ES-I3 (cell line): Measurements from ENCODE around the gene CERS5.

Experiments
- H3K36me3 ChIP-seq: 2 replicates; pipeline ENCODE4 v1.6.1; 2013; ENCODE audit warnings: mild to moderate bottlenecking, low read length, control low read depth, moderate library complexity; ENCODE audit not compliant: insufficient read depth
- H3K4me1 ChIP-seq: 2 replicates; pipeline ENCODE4 v1.6.1; 2013; ENCODE audit warnings: mild to moderate bottlenecking, control low read depth, low read length; ENCODE audit not compliant: insufficient read depth
- H3K9ac ChIP-seq: 2 replicates; pipeline ENCODE4 v1.6.1; 2013; ENCODE audit warnings: low read depth, mild to moderate bottlenecking, low read length, moderate library complexity
- H3K9me3 ChIP-seq: 2 replicates; pipeline ENCODE4 v1.6.1; 2013; ENCODE audit warnings: mild to moderate bottlenecking, low read length, moderate library complexity; ENCODE audit not compliant: control insufficient read depth, insufficient read depth

CERS5 gene

DNA sequence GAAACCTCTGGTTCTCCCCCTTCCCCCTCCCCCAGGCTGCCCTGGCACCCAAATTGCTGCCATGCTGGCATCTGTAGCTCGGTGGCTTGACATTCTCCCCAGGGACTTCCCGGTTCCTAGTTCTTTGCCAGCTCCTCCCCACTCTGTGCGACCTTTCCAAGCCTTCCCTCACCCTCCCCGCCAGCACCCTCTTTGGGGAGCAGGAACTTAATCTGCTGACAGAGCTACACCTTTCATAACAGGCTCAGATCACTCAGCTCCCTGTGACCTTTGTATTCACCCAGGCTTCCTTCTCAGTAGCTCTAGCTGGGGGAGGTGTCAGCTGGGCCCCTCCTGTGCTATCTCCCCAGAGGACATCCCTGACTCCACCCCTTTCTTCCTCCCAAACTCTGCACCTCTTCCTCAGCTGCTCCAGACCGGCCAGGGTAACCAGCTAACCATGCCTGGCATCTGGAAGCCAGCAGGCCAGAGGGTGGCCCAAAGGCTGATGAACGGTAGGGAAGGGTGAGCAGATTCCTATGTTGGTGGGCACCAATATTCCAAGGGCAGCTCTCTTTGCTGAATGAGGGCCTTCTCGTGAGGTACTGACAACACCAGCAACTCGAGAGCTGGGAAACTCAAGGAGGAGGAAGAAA is 56.9 kb downstream of the CERS5 start:
- Histone ChIP-seq H3K9ac (no peak overlapping the region), H3K4me1 (peaks cover 10% of the 10 kb centered on the region; the same call in 1 of the 2 replicates), H3K9me3 (no peaks in the 10 kb centered on the region), H3K36me3 (no peaks in the 10 kb centered on the region)

DNA sequence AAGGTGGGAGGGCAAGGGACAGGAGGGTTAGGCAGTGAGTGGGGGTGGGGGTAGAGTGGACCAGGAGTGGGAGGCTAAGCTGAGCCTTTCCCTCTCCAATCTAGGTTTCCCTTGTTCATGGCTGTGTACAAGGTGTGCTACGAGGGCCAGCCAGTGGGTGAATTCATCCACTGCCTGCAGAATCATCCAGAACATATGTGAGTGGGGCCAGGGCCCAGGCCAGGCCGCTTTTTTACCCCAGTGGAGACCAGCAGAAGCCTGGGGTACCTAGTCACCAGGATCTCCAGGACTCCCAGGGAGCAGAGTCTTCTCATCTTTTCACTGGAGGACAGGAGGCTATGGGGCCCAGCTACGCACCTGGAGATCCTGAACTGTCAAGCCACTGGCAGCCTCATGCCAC is 57.9 kb downstream of the CERS5 start:
- no peak overlapping the region for H3K9ac ChIP-seq
- H3K36me3 ChIP-seq: no peaks in the 10 kb centered on the region
- H3K4me1 ChIP-seq: peaks cover 10% of the 10 kb centered on the region; the same call in 1 of the 2 replicates
- H3K9me3 ChIP-seq: no peaks in the 10 kb centered on the region

DNA sequence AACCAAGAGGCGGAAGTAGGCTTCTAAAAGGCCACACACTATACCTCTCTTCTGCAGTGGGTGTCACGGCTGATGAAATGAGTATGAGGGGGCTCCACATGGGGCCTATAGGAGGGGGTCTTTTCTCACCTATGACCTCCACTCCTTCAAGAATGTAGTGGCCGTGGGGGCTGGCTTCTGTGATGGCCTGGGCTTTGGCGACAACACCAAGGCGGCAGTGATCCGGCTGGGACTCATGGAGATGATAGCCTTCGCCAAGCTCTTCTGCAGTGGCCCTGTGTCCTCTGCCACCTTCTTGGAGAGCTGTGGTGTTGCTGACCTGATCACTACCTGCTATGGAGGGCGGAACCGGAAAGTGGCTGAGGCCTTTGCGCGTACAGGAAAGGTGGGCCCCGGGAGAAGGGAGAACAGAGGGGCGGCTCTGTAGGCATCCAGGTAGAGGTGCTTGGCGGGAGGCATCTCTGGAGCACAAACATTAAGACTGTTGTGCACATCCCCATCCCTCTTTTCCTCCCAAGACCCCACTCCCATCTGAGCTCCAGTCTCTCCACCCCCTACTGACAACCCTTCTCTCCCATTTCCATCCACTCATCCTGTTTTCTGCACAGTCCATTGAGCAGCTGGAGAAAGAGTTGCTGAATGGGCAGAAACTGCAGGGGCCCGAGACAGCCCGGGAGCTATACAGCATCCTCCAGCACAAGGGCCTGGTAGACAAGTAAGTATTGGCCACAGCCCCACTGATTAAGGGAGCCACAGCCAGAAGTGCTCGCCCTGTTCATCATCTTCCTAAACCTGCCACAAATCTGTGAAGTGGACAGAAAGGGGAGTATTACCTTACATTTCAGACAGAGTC is 59.5 kb downstream of the CERS5 start:
- no peaks in the 10 kb centered on the region for H3K9me3 ChIP-seq
- H3K36me3 ChIP-seq: no peaks in the 10 kb centered on the region
- no peak overlapping the region for H3K9ac ChIP-seq
- peaks cover 17% of the 10 kb centered on the region for H3K4me1 ChIP-seq

DNA sequence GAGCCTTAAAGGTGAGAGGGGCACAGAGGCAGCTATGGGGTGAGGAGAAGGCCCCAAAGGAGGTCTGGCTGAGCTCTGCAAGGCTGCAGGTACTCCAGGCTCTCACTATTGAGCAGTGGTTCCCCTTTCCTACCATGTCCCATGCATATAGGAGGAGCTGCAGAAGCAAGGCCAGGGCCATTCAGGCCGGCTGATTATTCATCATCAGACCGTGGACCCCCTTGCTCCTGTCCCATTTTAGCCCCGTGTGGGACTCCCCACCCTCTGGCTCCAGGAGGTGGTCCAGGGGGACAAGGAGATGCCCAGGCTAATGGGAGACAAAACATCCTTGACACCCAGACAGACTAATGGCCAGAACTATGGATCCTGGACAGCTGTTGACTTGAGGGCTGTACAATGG is 60.3 kb downstream of the CERS5 start:
- no peaks in the 10 kb centered on the region for H3K36me3 ChIP-seq
- no peaks in the 10 kb centered on the region for H3K9me3 ChIP-seq
- no peak overlapping the region for H3K9ac ChIP-seq
- peaks cover 20% of the 10 kb centered on the region for H3K4me1 ChIP-seq

GRCh38 chr12:50105913-50106450 is 61.2 kb downstream of the CERS5 start:
- H3K9me3 ChIP-seq: no peaks in the 10 kb centered on the region
- no peaks in the 10 kb centered on the region for H3K36me3 ChIP-seq
- no peak overlapping the region for H3K9ac ChIP-seq
- H3K4me1 ChIP-seq: peaks cover 23% of the 10 kb centered on the region

DNA sequence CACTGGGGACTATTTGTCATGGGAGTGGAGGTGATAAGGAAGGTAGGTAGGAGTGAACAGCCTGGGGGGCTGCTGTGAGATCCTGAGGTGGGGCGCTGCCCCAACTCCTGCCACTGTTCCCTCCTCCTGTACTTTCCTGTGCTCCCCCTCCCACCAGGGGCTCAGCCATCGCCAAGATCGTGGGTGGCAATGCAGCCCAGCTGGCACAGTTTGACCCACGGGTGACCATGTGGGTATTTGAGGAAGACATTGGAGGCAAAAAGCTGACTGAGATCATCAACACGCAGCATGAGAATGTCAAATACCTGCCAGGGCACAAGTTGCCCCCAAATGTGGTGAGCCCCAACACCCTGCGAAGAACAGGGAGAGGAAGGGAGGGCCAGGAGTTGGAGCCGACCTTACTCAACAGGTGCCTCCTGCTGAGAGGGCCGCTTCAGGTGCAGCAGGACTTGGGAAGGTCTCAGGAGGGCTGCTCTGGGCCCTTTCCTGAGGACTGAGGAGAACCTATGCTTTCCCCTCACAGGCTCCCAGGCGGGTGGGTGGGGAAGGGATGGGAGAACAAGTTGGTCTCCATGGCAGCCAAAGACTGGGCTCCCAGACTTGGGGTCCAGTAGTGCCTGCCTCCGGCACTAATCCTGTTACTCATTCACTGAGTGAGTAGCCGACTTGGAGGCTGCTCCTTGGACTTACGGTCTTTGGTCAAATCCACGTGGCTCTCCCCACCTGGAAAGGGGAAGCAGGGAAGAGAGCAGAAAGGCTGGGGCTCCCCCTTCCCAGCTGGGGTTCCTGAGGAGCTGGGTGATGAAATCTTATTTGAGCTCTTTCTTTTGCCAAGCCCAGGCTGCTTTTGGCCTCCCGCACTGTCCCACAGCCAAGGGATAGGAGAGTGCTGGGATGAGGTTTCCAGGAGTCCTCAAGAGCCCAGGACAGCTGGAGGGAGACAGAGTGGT is 62.5 kb downstream of the CERS5 start:
- H3K9me3 ChIP-seq: no peaks in the 10 kb centered on the region
- H3K4me1 ChIP-seq: peaks cover 13% of the 10 kb centered on the region
- no peak overlapping the region for H3K9ac ChIP-seq
- H3K36me3 ChIP-seq: no peaks in the 10 kb centered on the region; the same call in 1 of the 2 replicates

DNA sequence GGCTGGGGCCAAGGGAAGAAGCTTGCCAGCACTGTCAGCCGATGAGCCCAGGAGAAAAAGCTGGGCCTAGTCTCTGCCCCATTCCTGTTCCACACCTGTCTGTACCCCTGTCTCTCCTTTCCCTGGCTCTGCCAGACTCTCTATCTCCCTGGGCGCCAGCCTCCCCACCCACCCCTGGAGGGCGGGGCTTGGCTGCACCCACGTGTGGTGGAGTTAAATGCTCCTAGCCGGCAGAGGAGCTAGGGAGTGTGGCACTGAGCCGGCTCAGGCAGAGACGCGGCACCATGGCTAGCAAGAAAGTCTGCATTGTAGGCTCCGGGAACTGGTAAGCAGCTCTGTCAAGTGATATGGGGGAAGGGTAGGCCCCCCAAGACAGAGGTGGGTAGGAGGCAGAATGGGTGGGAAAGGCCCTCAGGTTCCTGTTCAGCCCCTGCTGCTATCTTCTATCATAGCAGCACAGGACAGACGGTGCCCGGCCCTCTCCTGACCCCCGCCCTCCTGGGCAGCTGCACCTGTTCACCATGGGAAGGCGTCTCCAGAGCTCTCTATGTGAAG is 63.3 kb downstream of the CERS5 start, which contains the start of gene GPD1:
Gene GPD1, plus strand, starts transcription at position 242 of the 555 bp plus-strand sequence. Its CDS starts 43 bp downstream, at position 285.
- Histone ChIP-seq H3K36me3 (peaks cover 7% of the 10 kb centered on the region), H3K9me3 (no peaks in the 10 kb centered on the region), H3K9ac (no peak within 1 kb of the TSS), H3K4me1 (peaks cover 12% of the 10 kb centered on the region)

DNA sequence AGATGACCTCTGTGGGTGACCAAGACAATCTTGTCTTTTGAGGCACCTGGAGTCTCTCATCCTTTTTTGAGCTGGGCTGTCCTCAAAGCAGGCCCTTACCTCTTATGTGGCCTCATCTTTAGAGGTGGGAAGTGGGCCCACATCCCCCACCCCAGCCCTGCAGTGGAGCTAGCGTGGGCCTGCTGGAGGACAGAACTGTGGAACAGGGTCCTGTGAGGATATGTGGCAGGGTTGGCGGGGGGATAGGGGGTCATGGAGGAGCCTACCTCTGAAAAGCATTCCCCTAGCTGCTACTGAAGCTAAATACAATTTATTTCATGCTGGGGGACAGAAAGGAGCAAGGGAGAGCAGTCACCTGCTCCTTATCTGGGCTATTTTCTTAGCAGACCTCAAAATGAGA is 63.8 kb downstream of the CERS5 start:
- Histone ChIP-seq H3K9me3 (no peaks in the 10 kb centered on the region), H3K4me1 (peaks cover 12% of the 10 kb centered on the region), H3K36me3 (peaks cover 12% of the 10 kb centered on the region), H3K9ac (no peak overlapping the region)

DNA sequence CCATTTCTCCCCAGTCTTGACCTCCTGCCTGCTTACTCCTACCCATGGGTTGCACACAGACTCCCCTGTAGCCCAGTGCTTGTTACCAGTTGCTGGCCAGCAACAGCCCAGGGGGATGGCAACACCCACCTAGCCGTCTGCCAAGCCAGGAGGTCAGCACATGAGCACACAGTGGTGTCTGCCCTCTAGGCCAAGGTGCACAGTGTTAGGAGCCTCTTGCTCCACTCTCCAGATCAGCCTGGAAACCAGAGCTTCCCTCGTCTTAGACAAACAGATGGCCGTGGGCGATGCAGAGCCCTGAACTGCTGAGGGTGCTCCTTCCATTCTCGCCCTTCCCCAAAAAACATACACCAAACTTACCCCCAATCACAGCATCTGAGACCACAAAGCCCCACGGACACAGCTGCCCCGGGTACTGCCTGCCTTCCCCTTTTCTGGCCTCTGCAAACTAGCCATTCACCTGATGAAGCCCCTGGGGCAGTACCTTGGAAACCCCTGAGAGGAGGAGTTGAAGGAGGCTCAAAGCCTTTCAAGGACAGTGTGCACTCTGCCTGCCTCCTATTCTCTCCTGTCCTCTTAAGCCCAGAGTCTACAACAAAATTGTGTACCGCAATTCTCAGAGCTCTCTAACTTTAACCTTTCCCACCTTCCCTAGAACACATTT is 64.4 kb downstream of the CERS5 start:
- no peak overlapping the region for H3K9ac ChIP-seq
- H3K4me1 ChIP-seq: peaks cover 12% of the 10 kb centered on the region
- no peaks in the 10 kb centered on the region for H3K9me3 ChIP-seq
- H3K36me3 ChIP-seq: peaks cover 13% of the 10 kb centered on the region

- peaks cover 12% of the 10 kb centered on the region for H3K4me1 ChIP-seq
- no peaks in the 10 kb centered on the region for H3K9me3 ChIP-seq
- H3K36me3 ChIP-seq: peaks cover 13% of the 10 kb centered on the region
- no peak overlapping the region for H3K9ac ChIP-seq
These were observed 65.0 kb downstream of the CERS5 start for GRCh38 chr12:50102131-50102531.

- no peaks in the 10 kb centered on the region for H3K9me3 ChIP-seq
- H3K36me3 ChIP-seq: peaks cover 18% of the 10 kb centered on the region
- H3K9ac ChIP-seq: no peak overlapping the region
- H3K4me1 ChIP-seq: peaks cover 12% of the 10 kb centered on the region
These were observed 65.5 kb downstream of the CERS5 start for GRCh38 chr12:50101663-50102062.

GRCh38 chr12:50100561-50100960 is 66.6 kb downstream of the CERS5 start:
- Histone ChIP-seq H3K36me3 (peaks cover 29% of the 10 kb centered on the region), H3K9ac (no peak overlapping the region), H3K9me3 (no peaks in the 10 kb centered on the region), H3K4me1 (peaks cover 12% of the 10 kb centered on the region)

DNA sequence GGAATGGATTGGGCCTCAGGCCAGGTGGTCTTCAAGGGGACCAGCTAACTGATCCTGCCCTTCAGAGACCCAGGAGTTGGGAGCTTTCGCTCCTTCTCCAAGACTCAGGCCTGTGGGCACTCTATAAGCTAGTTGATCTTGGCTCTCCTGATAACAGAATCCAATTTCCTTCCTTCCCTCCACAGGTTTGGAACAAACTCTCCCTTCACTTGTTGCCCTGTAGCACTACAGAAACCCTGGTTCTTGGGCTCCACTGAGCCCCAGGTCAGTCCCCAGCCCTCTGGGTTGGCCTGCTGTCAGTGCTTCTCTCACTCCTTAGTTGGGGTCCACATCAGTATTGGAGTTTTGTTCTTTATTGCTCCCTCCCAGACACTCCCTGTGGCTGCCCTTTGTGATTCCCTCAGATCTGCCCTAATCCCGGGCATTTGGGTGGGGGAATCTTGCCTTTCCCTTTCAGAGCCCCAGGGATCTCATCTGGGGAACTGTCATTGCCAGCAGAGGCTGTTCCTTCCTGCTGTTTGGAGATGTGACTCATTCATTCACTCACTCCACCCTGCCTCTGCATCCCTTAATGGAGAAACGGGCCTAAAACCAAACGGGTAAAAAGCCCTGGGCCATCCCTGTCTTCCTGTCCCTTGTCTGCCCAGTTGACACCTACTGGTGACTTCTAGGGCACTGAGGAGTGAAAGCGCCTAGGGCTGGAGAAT is 67.7 kb downstream of the CERS5 start:
- peaks cover 37% of the 10 kb centered on the region for H3K36me3 ChIP-seq
- no peak overlapping the region for H3K9ac ChIP-seq
- no peaks in the 10 kb centered on the region for H3K9me3 ChIP-seq
- H3K4me1 ChIP-seq: peaks cover 12% of the 10 kb centered on the region
